HEK293 (cell line): ENCODE results near the gene DAAM1.

Experiments used
- CTCF ChIA-PET: fragments of 350-600 bp; formaldehyde crosslinking; extraction: SDS; loops from one replicate; lab custom pipeline; 2021; ENCODE audit warnings: antibody characterized with exemption; lab: Yijun Ruan, JAX
- POLR2A ChIA-PET: fragments of 300-600 bp; formaldehyde crosslinking; extraction: SDS; loops from one replicate; lab custom pipeline; 2020; ENCODE audit warnings: antibody characterized with exemption, inconsistent platforms; lab: Yijun Ruan, JAX
- H3K27ac ChIP-seq: fragments of 200-500 bp; sonication (Bioruptor generic); 2 replicates; pipeline ENCODE4 v1.5.1; 2014; ENCODE audit warnings: low read depth, low read length, control low read depth, inconsistent platforms; ENCODE audit errors: extremely low read depth
- H3K36me3 ChIP-seq, 2 experiments: fragments of 200-500 bp in 1 of 2; sonication (Bioruptor generic) in 1 of 2; 1 replicate in 1 of 2; 2 replicates in 1 of 2; pipeline ENCODE4 v1.5.1; 2014 to 2017; ENCODE audit warnings: inconsistent platforms in 2 of 2, low read length in 2 of 2; ENCODE audit not compliant: control insufficient read depth in 2 of 2, insufficient read depth in 1 of 2
- H3K4me1 ChIP-seq: fragments of 200-500 bp; sonication (Bioruptor generic); 2 replicates; pipeline ENCODE4 v1.5.1; 2014; ENCODE audit warnings: mild to moderate bottlenecking, low read length, inconsistent platforms; ENCODE audit not compliant: control insufficient read depth, insufficient read depth
- H3K4me3 ChIP-seq: 2 replicates; pipeline ENCODE4 v1.5.1; 2011; ENCODE audit warnings: low read depth, mild to moderate bottlenecking, control low read depth, low read length, moderate library complexity
- H3K9me3 ChIP-seq: fragments of 200-500 bp; sonication (Bioruptor generic); 2 replicates; pipeline ENCODE4 v1.5.1; 2014; ENCODE audit warnings: low read depth, low read length, inconsistent platforms; ENCODE audit not compliant: control insufficient read depth, insufficient read depth
- IKZF3 ChIP-seq: fragments of 450-650 bp; IDR thresholded peaks from 2 replicates; pipeline ENCODE4 v1.5.0; 2018; ENCODE audit warnings: missing biosample characterization, mild to moderate bottlenecking, missing genetic modification characterization, moderate library complexity
- KLF17 ChIP-seq: fragments of 450-650 bp; formaldehyde crosslinking; IDR thresholded peaks from 2 replicates; pipeline ENCODE4 v1.5.1; 2016; ENCODE audit warnings: missing biosample characterization, missing genetic modification characterization
- SCRT1 ChIP-seq: fragments of 450-650 bp; formaldehyde crosslinking; IDR thresholded peaks from 2 replicates; pipeline ENCODE4 v1.5.1; 2016; ENCODE audit warnings: missing biosample characterization, missing genetic modification characterization, borderline replicate concordance
- SCRT2 ChIP-seq: fragments of 450-650 bp; formaldehyde crosslinking; IDR thresholded peaks from 2 replicates; pipeline ENCODE4 v1.5.1; 2016; ENCODE audit warnings: missing biosample characterization, missing genetic modification characterization
- TRIM28 ChIP-seq: IDR thresholded peaks from 2 replicates; pipeline ENCODE4 v1.6.1; 2011; ENCODE audit warnings: low read length, control low read depth, borderline replicate concordance
- ZBTB17 ChIP-seq: fragments of 450-650 bp; formaldehyde crosslinking; IDR thresholded peaks from 2 replicates; pipeline ENCODE4 v1.5.1; 2016; ENCODE audit warnings: missing biosample characterization, missing genetic modification characterization
- ZFP37 ChIP-seq: fragments of 450-650 bp; formaldehyde crosslinking; IDR thresholded peaks from 2 replicates; pipeline ENCODE4 v1.5.1; 2016; ENCODE audit warnings: missing biosample characterization, missing genetic modification characterization
- ZNF10 ChIP-seq: fragments of 450-650 bp; formaldehyde crosslinking; IDR thresholded peaks from 2 replicates; pipeline ENCODE4 v1.5.1; 2017; ENCODE audit warnings: missing biosample characterization, missing genetic modification characterization
- ZNF121 ChIP-seq: fragments of 450-650 bp; formaldehyde crosslinking; IDR thresholded peaks from 2 replicates; pipeline ENCODE4 v1.5.1; 2016; ENCODE audit warnings: missing biosample characterization, missing genetic modification characterization
- ZNF354C ChIP-seq: fragments of 450-650 bp; formaldehyde crosslinking; IDR thresholded peaks from 2 replicates; pipeline ENCODE4 v1.5.1; 2016; ENCODE audit warnings: missing biosample characterization, missing genetic modification characterization, low read depth, borderline replicate concordance
- ZNF37A ChIP-seq: fragments of 450-650 bp; IDR thresholded peaks from 2 replicates; pipeline ENCODE4 v1.5.1; 2018; ENCODE audit warnings: missing biosample characterization, missing genetic modification characterization
- ZNF391 ChIP-seq: fragments of 450-650 bp; formaldehyde crosslinking; IDR thresholded peaks from 2 replicates; pipeline ENCODE4 v1.5.1; 2016; ENCODE audit warnings: low read depth, missing biosample characterization, missing genetic modification characterization, borderline replicate concordance
- ZNF48 ChIP-seq: fragments of 450-650 bp; formaldehyde crosslinking; IDR thresholded peaks from 2 replicates; pipeline ENCODE4 v1.5.1; 2016; ENCODE audit warnings: missing biosample characterization, missing genetic modification characterization
- ZNF558 ChIP-seq: fragments of 450-650 bp; formaldehyde crosslinking; IDR thresholded peaks from 2 replicates; pipeline ENCODE4 v1.5.1; 2016; ENCODE audit warnings: missing biosample characterization, missing genetic modification characterization
- ZNF585B ChIP-seq: fragments of 450-650 bp; formaldehyde crosslinking; IDR thresholded peaks from 2 replicates; pipeline ENCODE4 v1.5.1; 2016; ENCODE audit warnings: missing biosample characterization, missing genetic modification characterization
- ZNF791 ChIP-seq: fragments of 450-650 bp; formaldehyde crosslinking; IDR thresholded peaks from 2 replicates; pipeline ENCODE4 v1.5.1; 2016; ENCODE audit warnings: missing biosample characterization, missing genetic modification characterization
- ZXDB ChIP-seq: fragments of 450-650 bp; formaldehyde crosslinking; IDR thresholded peaks from 2 replicates; pipeline ENCODE4 v1.5.1; 2016; ENCODE audit warnings: missing biosample characterization, missing genetic modification characterization
- TF ChIP-seq, protein P1 (sequence below): fragments of 450-650 bp; formaldehyde crosslinking; IDR thresholded peaks from 2 replicates; pipeline ENCODE4 v1.5.1; 2017; ENCODE audit warnings: missing biosample characterization, missing genetic modification characterization
- TF ChIP-seq, protein P2 (sequence below): fragments of 450-650 bp; IDR thresholded peaks from 2 replicates; pipeline ENCODE4 v1.5.1; 2018; ENCODE audit warnings: missing biosample characterization, mild to moderate bottlenecking, missing genetic modification characterization
- TF ChIP-seq, protein P3 (sequence below): fragments of 450-650 bp; formaldehyde crosslinking; conservative IDR thresholded peaks from 2 replicates; pipeline ENCODE4 v1.5.1; 2016; ENCODE audit warnings: low read depth, missing biosample characterization, missing genetic modification characterization

DAAM1 gene

DNA sequence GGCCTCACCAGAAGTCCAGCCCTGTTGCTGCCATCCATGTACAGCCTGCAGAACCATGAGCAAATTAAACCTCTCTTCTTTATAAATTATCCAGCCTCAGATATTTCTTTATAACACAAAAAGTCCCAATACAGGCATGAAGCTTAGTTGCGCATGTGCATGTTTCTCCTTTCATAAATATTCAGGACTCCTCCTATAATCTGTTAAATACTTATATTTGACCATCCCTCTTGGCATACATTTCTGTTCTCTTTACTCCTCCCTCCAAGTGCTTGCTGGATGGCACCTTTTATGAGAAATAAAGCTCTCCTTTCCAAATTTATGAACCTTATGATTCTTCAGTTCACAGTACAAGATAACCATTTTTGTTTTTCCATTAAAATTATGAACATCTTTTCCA lies 20.5 kb downstream of the DAAM1 start:
- no peaks in the 10 kb centered on the region for H3K9me3 ChIP-seq
- no peak overlapping the region for H3K4me3 ChIP-seq
- peaks cover 29% of the 10 kb centered on the region for H3K4me1 ChIP-seq
- TF ChIP-seq ZNF354C (no peak), ZNF37A (tag by site-specific recombination) (no peak), KLF17 (tag by site-specific recombination) (no peak), SCRT2 (tag by site-specific recombination) (no peak), ZNF391 (tag by site-specific recombination) (no peak), ZBTB17 (no peak), ZNF558 (tag by site-specific recombination) (no peak), ZNF121 (tag by site-specific recombination) (no peak)
- TF ChIP-seq, all 188 proteins: peak for 0
- ChIA-PET POLR2A (no interaction called here), CTCF (interaction anchor here (1.0 kb wide), 1 partner anchor 19 kb away, joined by 5 read pairs; no protein-coding TSS in a partner anchor)
- Histone ChIP-seq H3K27ac (no peak overlapping the region), H3K36me3 (no peaks in the 10 kb centered on the region)

GRCh38 chr14:59210621-59211020 lies 22.2 kb downstream of the DAAM1 start:
- CTCF ChIA-PET: interaction anchor here (0.7 to 0.9 kb wide), 2 partner anchors 9 to 61 kb away, joined by 3 read pairs; no protein-coding TSS in a partner anchor
- H3K4me3 ChIP-seq: no peak overlapping the region
- H3K9me3 ChIP-seq: no peaks in the 10 kb centered on the region
- H3K4me1 ChIP-seq: peaks cover 33% of the 10 kb centered on the region
- no peaks in the 10 kb centered on the region for H3K36me3 ChIP-seq
- H3K27ac ChIP-seq: no peak overlapping the region
- no peak for TF ChIP-seq ZXDB (tag by site-specific recombination)
- TF ChIP-seq, protein P1, sequence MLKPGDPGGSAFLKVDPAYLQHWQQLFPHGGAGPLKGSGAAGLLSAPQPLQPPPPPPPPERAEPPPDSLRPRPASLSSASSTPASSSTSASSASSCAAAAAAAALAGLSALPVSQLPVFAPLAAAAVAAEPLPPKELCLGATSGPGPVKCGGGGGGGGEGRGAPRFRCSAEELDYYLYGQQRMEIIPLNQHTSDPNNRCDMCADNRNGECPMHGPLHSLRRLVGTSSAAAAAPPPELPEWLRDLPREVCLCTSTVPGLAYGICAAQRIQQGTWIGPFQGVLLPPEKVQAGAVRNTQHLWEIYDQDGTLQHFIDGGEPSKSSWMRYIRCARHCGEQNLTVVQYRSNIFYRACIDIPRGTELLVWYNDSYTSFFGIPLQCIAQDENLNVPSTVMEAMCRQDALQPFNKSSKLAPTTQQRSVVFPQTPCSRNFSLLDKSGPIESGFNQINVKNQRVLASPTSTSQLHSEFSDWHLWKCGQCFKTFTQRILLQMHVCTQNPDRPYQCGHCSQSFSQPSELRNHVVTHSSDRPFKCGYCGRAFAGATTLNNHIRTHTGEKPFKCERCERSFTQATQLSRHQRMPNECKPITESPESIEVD (tag by site-specific recombination): peak; percentile 39; the same call in 1 of the 2 replicates
- no peak for TF ChIP-seq ZFP37
- TF ChIP-seq ZNF48 (tag by site-specific recombination): no peak
- TF ChIP-seq ZNF791 (tag by site-specific recombination): no peak
- no peak for TF ChIP-seq SCRT1 (tag by site-specific recombination)
- no peak for TF ChIP-seq ZNF10 (tag by site-specific recombination)
- TF ChIP-seq ZNF585B: no peak
- POLR2A ChIA-PET: no interaction called here

- Histone ChIP-seq H3K9me3 (no peaks in the 10 kb centered on the region), H3K4me3 (no peak overlapping the region), H3K4me1 (peaks cover 25% of the 10 kb centered on the region), H3K27ac (no peak overlapping the region), H3K36me3 (no peaks in the 10 kb centered on the region)
- CTCF ChIA-PET: interaction anchor here (0.6 to 1.4 kb wide), 2 partner anchors 49 to 100 kb away, joined by 3 to 4 read pairs; no protein-coding TSS in a partner anchor
- POLR2A ChIA-PET: interaction anchor here (1.0 to 1.1 kb wide), 2 partner anchors 25 to 271 kb away, joined by 4 read pairs; partner anchors contain the start of genes DAAM1, JKAMP and L3HYPDH
- peak; percentile 74; the same call in 1 of the 2 replicates for TF ChIP-seq TRIM28
- TF ChIP-seq, protein P2, sequence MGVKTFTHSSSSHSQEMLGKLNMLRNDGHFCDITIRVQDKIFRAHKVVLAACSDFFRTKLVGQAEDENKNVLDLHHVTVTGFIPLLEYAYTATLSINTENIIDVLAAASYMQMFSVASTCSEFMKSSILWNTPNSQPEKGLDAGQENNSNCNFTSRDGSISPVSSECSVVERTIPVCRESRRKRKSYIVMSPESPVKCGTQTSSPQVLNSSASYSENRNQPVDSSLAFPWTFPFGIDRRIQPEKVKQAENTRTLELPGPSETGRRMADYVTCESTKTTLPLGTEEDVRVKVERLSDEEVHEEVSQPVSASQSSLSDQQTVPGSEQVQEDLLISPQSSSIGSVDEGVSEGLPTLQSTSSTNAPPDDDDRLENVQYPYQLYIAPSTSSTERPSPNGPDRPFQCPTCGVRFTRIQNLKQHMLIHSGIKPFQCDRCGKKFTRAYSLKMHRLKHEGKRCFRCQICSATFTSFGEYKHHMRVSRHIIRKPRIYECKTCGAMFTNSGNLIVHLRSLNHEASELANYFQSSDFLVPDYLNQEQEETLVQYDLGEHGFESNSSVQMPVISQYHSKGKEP (tag by site-specific recombination): 0 out of 2 replicates have a peak, but pooled peaks have one; percentile 14
- TF ChIP-seq, protein P3, sequence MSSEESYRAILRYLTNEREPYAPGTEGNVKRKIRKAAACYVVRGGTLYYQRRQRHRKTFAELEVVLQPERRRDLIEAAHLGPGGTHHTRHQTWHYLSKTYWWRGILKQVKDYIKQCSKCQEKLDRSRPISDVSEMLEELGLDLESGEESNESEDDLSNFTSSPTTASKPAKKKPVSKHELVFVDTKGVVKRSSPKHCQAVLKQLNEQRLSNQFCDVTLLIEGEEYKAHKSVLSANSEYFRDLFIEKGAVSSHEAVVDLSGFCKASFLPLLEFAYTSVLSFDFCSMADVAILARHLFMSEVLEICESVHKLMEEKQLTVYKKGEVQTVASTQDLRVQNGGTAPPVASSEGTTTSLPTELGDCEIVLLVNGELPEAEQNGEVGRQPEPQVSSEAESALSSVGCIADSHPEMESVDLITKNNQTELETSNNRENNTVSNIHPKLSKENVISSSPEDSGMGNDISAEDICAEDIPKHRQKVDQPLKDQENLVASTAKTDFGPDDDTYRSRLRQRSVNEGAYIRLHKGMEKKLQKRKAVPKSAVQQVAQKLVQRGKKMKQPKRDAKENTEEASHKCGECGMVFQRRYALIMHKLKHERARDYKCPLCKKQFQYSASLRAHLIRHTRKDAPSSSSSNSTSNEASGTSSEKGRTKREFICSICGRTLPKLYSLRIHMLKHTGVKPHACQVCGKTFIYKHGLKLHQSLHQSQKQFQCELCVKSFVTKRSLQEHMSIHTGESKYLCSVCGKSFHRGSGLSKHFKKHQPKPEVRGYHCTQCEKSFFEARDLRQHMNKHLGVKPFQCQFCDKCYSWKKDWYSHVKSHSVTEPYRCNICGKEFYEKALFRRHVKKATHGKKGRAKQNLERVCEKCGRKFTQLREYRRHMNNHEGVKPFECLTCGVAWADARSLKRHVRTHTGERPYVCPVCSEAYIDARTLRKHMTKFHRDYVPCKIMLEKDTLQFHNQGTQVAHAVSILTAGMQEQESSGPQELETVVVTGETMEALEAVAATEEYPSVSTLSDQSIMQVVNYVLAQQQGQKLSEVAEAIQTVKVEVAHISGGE: no peak
- peak; percentile 48; the same call in 1 of the 2 replicates for TF ChIP-seq IKZF3
- TF ChIP-seq, protein P1 (tag by site-specific recombination): peak; percentile 39; the same call in 1 of the 2 replicates
Measured at GRCh38 chr14:59213368-59214315, 25.2 kb downstream of the DAAM1 start.
